ENCODE results near the gene C14orf180.

The C14orf180 gene

DNA sequence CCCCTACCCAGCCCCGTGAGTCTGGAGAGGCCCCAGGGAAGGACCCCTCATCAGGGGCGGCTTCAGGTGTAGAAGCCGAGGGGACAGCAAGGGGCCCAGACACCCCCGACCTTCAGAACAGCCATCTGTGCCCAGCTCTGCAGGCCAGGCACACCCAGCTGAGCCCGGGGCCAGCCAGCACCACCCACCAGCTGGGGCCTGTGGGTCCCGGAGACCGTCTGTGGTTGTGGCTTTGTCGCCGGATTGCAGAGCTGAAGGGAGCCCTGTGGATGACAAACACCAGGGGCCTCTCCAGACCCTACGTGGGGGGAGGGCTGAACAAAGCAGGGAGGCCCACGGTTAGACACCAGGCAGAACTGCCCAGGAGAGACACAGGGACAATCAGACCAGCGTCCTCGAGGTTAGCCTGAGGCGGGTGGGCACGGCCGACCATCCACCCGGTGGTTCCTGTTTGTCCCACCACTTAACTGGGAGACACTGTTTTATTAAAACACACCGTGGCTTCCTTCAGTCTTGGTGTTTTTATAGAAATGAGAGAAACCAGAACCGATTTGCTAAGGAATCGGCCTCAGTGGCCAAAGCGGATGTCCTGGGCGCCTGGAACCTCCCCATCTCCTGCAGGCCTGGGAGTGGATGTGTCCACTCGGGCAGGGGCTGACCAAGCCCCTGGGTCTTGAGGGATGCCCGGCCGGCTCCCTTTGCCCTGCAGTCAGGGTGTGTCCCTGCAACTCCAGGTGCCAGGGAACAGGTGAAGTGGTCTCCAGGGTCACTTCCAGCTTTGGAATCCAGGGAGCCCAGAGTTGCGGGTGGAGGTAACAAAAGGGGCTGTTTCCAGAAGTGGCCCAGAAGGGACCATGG, 10.0 kb downstream of the C14orf180 start:
- no peak for DNase-seq (ENCODE audit: low read depth in 2 of 2)
- no peak overlapping the region for H3K4me3 ChIP-seq (replicated peaks in 1 of 2; ENCODE audit: low read depth in 2 of 2, low read length in 2 of 2)
- TF ChIP-seq CTCF (IDR thresholded peaks at IDR 0.05; ENCODE audit: low read depth, low read length): no peak

DNA sequence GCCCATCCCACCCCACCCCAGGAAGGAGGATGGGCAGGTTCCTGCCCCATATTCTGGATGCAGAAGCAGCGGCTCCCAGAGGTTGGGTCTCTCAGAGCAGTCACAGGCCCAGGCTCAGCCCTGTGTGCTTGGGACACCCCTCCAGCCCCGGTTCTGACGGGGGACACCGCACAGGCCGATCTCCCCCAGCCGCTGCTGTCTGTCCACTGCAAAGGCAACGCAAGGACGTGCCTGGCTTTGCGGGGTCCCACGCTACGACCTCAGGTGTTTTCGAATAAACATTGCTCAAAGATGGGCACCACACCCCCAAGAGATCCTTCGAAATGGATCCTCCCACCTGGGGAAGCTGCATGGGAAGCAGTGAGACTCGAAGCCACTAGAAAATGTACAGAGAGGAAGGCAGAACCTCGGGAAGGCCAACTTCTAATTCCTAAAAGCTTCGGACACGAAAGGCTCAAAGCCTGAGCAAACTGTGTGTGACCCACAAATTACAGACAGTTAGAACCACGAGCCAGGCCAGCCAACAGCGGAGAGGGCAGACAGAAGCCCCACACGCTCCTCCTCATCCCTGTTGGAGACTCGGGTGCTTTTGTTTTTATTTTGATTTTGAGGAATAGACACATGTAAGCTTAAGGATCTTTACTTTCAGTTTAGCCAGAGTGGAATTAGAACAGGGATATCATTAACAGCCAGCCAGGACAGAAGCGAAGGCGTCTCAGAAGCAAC, 10.8 kb downstream of the C14orf180 start:
- TF ChIP-seq CTCF (IDR thresholded peaks at IDR 0.05; ENCODE audit: low read depth, low read length): no peak
- DNase-seq (ENCODE audit: low read depth in 2 of 2): no peak
- no peak overlapping the region for H3K4me3 ChIP-seq (replicated peaks in 1 of 2; ENCODE audit: low read depth in 2 of 2, low read length in 2 of 2)

DNA sequence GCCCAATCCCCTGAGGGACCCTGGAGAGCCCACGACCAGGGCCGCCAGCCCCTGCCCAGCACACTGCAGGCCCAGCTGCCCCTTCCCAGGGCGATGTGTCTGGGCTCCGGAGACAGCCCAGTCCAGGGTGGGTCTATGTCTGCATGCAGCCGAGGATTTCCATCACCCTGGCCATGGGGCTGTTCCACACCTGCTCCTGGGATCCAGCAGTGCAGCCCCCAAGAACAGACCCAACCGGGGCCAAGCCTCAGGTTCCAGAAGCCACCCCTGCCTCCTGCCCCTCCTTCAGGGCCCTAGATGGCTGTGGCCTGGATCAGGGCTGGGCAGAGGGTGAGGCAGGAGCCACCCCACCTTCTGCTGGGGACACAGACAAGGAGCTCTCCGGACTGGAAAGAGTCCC, 11.5 kb downstream of the C14orf180 start:
- no peak overlapping the region for H3K4me3 ChIP-seq (replicated peaks in 1 of 2; ENCODE audit: low read depth in 2 of 2, low read length in 2 of 2)
- TF ChIP-seq CTCF (IDR thresholded peaks at IDR 0.05; ENCODE audit: low read depth, low read length): no peak
- no peak for DNase-seq (ENCODE audit: low read depth in 2 of 2)

DNA sequence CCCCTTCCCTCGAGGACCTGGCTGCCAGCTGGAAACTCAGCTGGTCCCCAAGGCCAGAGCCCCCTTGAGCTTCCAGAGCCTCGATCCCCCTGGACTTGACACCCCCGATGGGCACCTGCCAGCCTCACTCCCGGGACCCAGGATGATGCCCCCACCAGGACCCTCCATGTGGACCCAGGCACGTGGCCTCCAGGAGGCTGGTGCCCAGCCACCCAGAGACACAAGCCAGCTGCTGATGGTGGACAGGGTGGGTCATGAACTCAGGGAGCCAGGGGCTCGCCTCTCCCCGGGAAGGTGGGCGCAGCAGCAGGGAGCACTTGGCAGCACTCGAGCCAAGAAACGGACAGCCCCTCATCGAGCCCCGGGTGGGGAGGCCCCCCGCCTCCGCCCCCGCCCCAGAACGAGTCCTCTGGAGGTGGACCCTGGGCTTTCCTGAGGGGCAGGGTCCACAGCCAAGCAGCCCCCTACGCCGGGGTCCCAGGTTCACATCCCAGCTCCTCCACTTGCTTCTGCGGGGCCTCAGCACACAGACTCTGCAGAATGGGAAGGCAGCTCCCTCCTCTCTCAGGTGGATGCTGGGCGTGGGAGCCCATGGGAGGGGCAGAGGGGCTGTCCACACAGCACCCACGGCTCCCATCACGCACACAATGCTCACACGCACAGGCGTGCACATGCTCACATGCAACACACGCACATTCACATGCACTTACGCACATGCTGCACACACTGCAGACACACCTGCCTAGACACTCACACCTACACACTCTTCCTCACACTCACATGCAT, 12.1 kb downstream of the C14orf180 start:
- no peak for TF ChIP-seq CTCF (IDR thresholded peaks at IDR 0.05; ENCODE audit: low read depth, low read length)
- DNase-seq (ENCODE audit: low read depth in 2 of 2): no peak
- H3K4me3 ChIP-seq (replicated peaks in 1 of 2; ENCODE audit: low read depth in 2 of 2, low read length in 2 of 2): no peak overlapping the region

DNA sequence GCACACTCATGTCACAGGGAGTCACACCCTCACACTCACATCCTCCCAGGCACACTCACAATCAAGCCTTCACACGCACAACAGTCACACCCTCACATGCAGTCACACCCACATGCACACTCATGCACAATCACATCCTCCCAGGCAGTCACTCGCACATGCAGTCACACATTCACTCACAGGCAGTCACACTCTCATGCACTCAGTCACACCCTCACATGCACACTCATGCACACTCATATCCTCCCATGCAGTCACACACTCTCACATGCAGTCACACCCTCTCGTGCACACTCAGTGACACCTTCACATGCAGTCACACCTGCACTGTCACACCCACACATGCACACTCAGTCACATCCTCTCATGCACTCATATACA, 12.7 kb downstream of the C14orf180 start:
- no peak for DNase-seq (ENCODE audit: low read depth in 2 of 2)

More for the DNA sequence above, 12.7 kb downstream of the C14orf180 start:
- H3K4me3 ChIP-seq (replicated peaks in 1 of 2; ENCODE audit: low read depth in 2 of 2, low read length in 2 of 2): no peak overlapping the region
- TF ChIP-seq CTCF (IDR thresholded peaks at IDR 0.05; ENCODE audit: low read depth, low read length): no peak

Measured in cardiac fibroblast (primary cell).